COLO668 (cell line): Measurements from ENCODE around the gene NPHP4.

Experiments used
- DNase-seq: peaks from one replicate; lab custom pipeline; 2025; ENCODE audit not compliant: unreplicated experiment; lab: John Stamatoyannopoulos, UW

Gene NPHP4

DNA sequence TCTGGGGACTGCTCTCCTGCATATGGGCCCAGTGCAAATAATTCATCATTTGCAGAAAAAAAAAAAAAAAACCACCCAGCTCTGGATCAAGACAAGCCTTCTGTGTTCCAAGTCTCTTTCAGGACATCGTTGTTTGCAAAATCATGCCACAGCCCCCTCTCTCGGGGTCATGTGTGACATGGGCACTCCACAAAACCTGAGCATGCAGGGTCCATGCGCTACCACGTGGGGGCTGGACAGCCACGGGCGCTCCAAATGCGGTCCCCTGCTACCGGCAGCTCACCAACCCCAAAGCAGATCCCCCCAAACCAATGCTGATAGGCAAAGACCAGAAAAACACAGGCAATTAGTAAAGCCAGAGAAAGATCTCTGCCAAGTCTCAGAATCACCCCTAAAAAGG lies 17.6 kb downstream of the NPHP4 start:
- no peak for DNase-seq

GRCh38 chr1:5973771-5974170 lies 18.5 kb downstream of the NPHP4 start:
- no peak for DNase-seq

GRCh38 chr1:5972198-5972520 lies 20.1 kb downstream of the NPHP4 start:
- no peak for DNase-seq

DNA sequence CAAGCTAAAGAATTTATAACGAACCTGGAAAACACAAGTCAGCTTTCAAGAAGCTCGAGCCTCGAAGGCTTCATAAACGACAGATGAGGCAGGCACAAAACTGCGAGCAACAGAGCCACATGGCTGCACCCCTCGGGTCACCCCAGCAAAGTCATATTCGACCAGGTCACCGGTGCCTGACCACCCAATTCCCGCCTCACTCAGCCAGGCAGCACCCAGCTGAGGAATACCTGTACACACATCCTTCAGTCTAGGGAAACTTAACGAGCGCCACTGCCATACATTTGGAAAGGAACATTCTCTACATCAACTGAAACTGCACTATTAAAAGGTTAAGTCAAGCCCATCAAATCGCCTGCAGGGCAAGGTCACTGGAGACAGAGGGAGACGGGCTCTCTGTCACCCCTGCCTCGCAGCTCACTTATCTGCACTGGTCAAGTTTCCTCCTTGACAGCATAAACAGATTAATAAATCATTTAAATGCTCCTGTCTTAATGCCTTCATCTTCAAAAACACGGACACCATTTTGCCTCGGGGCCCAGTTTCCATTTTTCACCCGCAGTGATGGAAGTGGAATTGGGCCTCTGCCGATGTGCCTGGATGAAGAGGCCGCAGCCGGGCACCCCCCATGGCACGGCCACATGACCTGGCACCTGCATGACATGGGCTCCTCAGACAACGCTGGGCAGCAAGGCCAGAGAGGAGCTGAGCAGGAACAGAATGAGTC lies 20.6 kb downstream of the NPHP4 start:
- DNase-seq: no peak

GRCh38 chr1:5970610-5971273 lies 21.5 kb downstream of the NPHP4 start:
- DNase-seq: no peak

GRCh38 chr1:5969168-5969567 lies 23.1 kb downstream of the NPHP4 start:
- DNase-seq: no peak

DNA sequence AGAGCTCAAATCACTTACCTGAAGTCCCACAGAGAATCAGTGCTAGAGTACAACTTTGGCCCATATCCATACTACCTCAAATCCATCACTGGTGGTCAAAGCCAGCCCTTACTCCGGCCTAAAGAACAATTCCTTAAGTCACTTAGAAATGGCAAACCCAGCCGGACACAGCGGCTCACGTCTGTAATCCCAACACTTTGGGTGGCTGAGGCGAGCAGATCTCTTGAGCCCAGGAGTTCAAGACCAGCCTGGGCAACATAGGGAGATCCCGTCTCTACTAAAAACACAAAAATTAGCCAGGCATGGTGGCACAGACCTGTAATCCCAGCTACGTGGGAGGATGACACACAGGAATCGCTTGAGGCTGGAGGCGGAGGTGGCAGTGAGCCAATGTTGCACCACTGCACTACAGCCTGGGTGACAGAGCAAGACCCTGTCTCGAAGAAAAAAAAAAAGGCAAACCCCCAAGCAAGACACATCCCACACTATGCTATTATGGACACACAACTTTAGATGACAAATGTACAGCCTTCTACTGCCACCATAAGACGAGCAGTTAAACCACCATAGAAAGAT lies 24.0 kb downstream of the NPHP4 start:
- DNase-seq: no peak

DNA sequence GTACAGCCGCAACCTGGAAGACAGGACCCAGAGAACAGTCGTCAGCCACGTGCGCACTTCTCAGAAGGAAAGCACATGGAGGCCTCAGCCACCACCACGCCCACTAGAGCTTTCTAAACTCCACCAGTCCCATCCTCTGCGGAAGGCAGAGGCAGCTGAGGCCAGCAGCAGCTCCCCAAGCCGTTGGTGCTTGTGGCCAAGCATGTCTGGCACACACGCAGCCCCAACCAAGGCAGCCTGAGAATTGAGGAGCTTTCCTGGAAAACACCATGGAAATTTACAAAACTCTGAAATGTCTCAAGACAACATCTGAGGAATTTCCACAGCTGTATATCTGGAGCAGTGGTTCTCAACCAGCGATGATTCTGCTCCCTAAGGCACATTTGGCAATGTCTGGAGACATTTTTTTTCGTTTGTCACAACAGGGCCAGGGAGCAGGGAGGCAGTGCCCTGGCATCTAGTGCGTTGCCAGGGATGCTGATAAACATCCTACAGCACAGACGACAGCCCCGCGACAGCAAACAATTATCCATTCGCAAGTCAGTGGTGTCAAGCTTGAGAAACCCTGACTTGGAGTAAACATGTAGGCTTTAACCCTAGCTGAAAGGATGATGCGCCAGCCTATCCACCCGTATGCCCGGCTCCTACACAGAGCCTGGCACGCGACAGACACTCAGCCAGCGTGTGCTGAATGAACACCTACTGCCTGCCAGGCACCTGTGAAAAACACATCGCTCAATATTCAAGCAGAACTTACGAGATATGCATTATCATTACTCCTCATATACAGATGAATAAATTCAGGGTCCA lies 24.7 kb downstream of the NPHP4 start:
- DNase-seq: no peak

DNA sequence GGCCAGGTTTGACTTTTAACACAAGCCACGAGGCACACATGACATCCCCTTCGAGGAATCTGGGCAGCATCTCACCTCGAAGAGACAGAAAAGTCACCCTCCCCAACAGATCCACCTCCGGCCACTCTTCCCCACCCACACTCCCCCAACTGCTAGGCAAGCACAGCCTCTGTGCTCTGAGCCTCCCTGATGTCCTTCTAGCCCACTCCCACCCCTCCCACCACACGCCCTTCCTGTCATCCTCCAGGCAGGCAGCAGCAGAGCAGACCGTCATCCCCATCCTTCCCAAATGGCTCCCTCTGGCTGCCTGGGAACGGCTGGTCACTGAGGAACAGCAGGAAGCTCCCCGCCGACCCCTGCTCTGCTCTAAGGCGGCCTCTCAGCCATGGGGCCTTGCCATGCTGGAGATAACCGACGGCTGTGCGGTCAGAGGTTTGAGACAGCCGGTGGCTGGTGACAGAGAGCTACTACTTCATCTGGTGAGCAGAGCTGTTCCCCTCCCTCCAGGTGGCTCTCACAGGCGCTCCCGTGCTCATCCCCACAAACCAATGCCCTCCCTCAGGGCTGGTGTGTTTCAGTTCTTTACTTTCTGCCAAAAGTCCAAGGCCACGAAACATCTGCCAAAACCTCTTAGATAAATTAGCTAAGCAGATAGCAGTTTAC lies 25.6 kb downstream of the NPHP4 start:
- no peak for DNase-seq

- no peak for DNase-seq
Measured at GRCh38 chr1:5965586-5966131, 26.6 kb downstream of the NPHP4 start.

GRCh38 chr1:5962265-5963105 lies 29.7 kb downstream of the NPHP4 start:
- DNase-seq: no peak

GRCh38 chr1:5961601-5962000 lies 30.6 kb downstream of the NPHP4 start:
- DNase-seq: no peak

GRCh38 chr1:5960336-5960735 lies 31.9 kb downstream of the NPHP4 start:
- no peak for DNase-seq

GRCh38 chr1:5959667-5960230 lies 32.5 kb downstream of the NPHP4 start:
- no peak for DNase-seq

DNA sequence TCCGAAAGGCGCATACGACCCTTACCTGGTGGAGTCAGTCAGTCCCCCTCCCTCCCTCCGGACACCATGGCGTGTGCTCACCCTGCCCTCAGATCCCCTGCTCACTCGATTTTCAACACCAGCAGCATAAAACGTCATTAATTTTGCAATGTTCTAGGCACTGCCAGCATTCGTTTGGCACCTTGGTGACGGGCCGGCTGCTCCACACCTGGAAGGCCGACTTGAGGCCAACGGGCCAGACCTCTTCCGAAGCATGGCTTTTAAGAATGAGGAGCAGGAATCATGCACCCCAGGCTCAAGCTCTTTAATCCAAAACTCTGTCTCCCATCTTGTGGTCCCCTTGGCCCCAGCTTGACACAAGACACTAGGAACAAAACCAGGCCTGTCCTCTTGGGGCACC lies 33.1 kb downstream of the NPHP4 start:
- DNase-seq: no peak

- no peak for DNase-seq
Measured at GRCh38 chr1:5956022-5956830, 36.0 kb downstream of the NPHP4 start.

GRCh38 chr1:5955479-5955977 lies 36.7 kb downstream of the NPHP4 start:
- DNase-seq: no peak

DNA sequence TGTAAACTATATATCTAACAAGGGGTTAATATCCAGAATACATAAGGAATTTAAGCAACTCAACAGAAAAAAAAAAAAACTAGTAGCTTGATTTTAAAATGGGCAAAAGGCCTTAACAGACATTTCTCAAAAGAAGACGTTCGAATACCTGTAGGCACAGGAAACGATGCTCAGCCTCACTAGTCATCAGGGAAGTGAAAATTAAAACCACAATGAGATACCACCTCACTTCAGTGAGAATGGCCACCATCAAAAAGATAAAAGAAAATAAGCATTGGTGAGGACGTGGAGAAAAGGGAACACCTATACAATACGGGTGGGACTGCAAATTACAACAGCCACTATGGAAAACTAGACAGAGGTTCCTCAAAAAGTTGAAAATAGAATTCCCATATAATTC lies 37.3 kb downstream of the NPHP4 start:
- DNase-seq: no peak

- no peak for DNase-seq
Measured at GRCh38 chr1:5953386-5953785, 38.8 kb downstream of the NPHP4 start.
